Activated CD8-positive, alpha-beta memory T cell treated with anti-CD3 and anti-CD28 coated beads, Interleukin-2, amount 10 ng/mL, durations not matched to agents 7 days and 5 days (primary cell): Measurements from ENCODE around the gene CASTOR1. TPM values are rescaled to one million over a fixed set of nuclear protein-coding genes. Genes with fewer than 3 reads are reported as not detected.
A peak's percentile ranks its signal among the peaks of the same experiment; 100 is the strongest.

Experiments
- ATAC-seq: fragments of 150-1000 bp; cut with Tn5 transposase; one replicate; pipeline ENCODE4 v1.10.0; 2021; ENCODE audit warnings: moderate library complexity
- CTCF ChIA-PET: fragments of 350-600 bp; sonication (Branson Sonifier 250); formaldehyde crosslinking; loops from one replicate; lab custom pipeline; 2021; ENCODE audit warnings: antibody characterized with exemption; lab: Charles Lee
- DNase-seq: peaks from one replicate; pipeline ENCODE4 v3.0.0-alpha.2; 2020
- H3K27ac Mint-ChIP-seq: one replicate; pipeline ENCODE4 v1.8.0; 2021; ENCODE audit warnings: mild to moderate bottlenecking, mixed read lengths
- H3K27me3 Mint-ChIP-seq: one replicate; pipeline ENCODE4 v1.8.0; 2021; ENCODE audit warnings: mixed read lengths
- H3K36me3 Mint-ChIP-seq: one replicate; pipeline ENCODE4 v1.8.0; 2021; ENCODE audit warnings: mild to moderate bottlenecking, mixed read lengths
- H3K4me1 Mint-ChIP-seq: one replicate; pipeline ENCODE4 v1.8.0; 2021; ENCODE audit warnings: mixed read lengths
- H3K4me3 Mint-ChIP-seq: one replicate; pipeline ENCODE4 v1.8.0; 2021; ENCODE audit warnings: mild to moderate bottlenecking, moderate library complexity, mixed read lengths
- H3K9me3 Mint-ChIP-seq: one replicate; pipeline ENCODE4 v1.8.0; 2022; ENCODE audit warnings: low read depth, mixed read lengths
- total RNA-seq, 2 experiments: library from RNA; stranded (reverse); gene quantifications; one replicate each; pipeline ENCODE4 v1.2.3, GENCODE V29; 2021

CASTOR1 gene
- total RNA-seq, 2 experiments from 2014 or later: 8.7 to 10.2 TPM

DNA sequence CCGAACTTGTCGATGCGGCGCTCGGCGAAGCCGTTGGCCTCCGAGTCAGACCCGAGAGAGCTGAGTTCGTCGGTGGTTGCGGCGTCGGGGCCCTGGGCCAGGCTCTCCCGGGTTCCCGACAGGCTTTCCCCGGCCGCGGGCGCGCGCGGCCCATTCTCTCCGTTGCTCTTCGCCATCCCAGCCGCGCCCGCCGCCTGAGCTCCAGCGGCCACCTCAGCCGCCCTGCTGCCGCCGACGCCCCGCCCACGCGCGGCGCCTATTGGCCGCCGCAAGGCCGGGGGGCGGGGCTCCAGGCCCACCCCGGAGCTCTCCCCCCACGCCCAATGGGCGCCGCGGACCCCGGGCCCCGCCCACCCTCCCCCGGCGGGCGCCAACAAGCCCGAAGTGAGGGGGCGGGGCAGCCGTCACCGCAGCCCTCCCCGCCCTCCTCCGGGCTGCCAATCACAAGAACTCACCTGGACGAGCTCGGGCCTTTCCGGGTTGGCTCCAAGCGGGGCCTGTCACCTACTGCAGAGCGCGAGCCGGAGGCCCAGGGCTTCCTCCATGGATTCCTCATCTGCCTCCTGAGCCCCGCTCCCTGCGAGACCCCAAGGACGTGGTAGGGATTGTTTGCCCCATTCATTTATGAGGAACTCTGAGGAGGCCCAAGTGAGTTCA lies 37.5 kb upstream of the CASTOR1 start, which contains the start of gene TBC1D10A:
TBC1D10A (minus strand) TSS at position 236 of the 657 bp plus-strand sequence; CDS start at position 176, 60 bp downstream.
- peak within 1 kb of the TSS; percentile 80 for H3K27ac Mint-ChIP-seq
- ATAC-seq: peak; percentile 90
- no peaks in the 10 kb centered on the region for H3K9me3 Mint-ChIP-seq
- CTCF ChIA-PET: interaction anchor here (0.7 to 7.4 kb wide), 10 partner anchors 13 to 219 kb away, joined by 3 to 81 read pairs (median 4); partner anchors contain the start of gene CASTOR1
- peak within 1 kb of the TSS; percentile 88 for H3K4me3 Mint-ChIP-seq
- no peaks in the 10 kb centered on the region for H3K27me3 Mint-ChIP-seq
- H3K4me1 Mint-ChIP-seq: peaks cover 42% of the 10 kb centered on the region
- H3K36me3 Mint-ChIP-seq: peaks cover 32% of the 10 kb centered on the region
- DNase-seq: peak; percentile 95

DNA sequence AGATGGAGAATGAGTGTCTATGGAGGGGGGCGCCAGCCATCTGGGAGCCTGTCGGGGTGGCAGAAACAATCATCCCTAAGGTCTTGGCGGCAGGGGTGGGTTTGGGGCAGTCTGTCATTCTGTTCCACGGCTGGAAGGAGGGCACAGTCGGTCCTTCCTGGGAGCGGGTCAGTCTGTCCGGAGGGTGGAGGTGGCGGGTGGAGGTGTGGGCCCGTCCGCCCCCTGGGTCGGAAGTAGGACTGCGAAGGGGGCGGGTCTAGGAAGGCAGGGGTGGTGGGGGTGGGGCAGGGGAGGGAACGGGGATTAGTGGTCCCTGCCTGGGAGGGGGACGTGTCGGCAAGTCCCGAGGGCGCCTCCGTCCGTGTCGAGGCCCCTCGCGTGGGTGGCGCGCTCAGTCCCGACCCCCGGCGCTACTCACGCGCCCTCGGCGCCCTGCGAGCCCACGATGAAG lies 37.0 kb upstream of the CASTOR1 start:
- peak; percentile 42 for ATAC-seq
- Mint-ChIP-seq H3K27ac (peak overlapping the region; percentile 80), H3K27me3 (no peaks in the 10 kb centered on the region), H3K9me3 (no peaks in the 10 kb centered on the region), H3K4me1 (peaks cover 45% of the 10 kb centered on the region), H3K4me3 (peak overlapping the region; percentile 88), H3K36me3 (peaks cover 33% of the 10 kb centered on the region)
- DNase-seq: peak; percentile 62
- CTCF ChIA-PET: interaction anchor here (0.7 to 7.4 kb wide), 8 partner anchors 13 to 71 kb away, joined by 3 to 81 read pairs (median 6); partner anchors contain the start of genes CASTOR1 and RNF215

DNA sequence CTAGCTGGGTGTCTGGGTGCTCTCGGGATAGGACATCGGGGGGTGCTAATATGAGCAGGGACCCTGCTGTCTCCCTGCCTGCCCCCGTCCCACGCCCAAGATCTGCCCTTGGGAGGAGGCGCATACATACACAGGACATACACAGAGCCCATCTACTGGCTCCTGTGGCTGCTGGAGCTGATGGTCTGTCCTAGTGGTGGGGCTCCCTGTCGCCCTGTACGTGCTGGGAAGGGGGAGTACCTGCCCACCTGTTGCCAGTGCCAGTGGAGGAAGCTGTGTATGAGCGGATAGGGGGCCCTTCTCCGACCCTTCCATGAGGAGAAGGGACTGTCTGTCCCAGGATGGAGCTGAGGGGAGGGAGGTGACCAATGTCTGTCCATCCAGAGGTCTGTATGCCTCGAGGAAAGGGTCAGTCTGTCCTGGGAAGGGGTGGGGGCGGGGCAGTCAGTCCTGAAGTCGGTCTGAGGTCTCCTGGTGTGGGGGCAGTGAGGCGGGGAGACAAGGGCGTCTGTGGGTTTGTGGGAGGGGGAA lies 36.5 kb upstream of the CASTOR1 start:
- H3K36me3 Mint-ChIP-seq: peaks cover 32% of the 10 kb centered on the region
- CTCF ChIA-PET: interaction anchor here (1.1 to 7.4 kb wide), 4 partner anchors 13 to 62 kb away, joined by 4 to 81 read pairs (median 22); partner anchors contain the start of genes CASTOR1 and RNF215

DNA sequence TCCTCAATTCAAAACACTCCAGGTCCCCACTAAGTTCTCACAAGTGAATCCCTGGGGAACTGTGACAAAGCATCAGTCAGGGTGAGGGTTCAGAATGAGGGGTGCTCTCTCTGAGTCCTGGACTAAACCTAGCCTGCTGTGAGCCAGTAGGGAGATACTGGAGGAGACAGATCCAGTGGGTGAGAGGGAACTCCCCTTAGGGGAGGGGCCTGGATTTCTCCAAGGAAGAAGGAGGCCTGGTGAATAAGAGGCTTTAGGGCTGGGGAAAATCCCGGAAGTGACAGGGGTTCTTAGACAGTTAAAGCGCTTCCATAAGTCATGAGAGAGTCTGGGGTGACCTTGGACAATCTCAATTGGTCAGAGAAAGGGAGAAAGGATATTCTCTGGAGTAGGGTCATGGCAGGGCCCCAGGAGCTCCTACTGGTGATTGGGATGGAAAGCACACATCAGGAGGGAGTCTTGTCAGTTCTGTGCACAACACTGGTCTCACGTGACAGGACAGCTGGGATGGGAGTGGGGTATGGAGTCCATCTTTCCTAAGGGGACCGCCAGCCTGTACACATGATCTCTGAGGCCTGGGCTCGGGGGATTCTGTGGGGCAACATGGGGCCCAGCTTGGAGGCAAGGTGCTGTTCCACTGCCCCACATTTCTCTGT lies 35.9 kb upstream of the CASTOR1 start:
- H3K9me3 Mint-ChIP-seq: no peaks in the 10 kb centered on the region
- peak overlapping the region; percentile 80 for H3K27ac Mint-ChIP-seq
- ATAC-seq: no peak
- DNase-seq: no peak
- H3K27me3 Mint-ChIP-seq: no peaks in the 10 kb centered on the region
- peaks cover 30% of the 10 kb centered on the region for H3K36me3 Mint-ChIP-seq
- peaks cover 49% of the 10 kb centered on the region for H3K4me1 Mint-ChIP-seq
- H3K4me3 Mint-ChIP-seq: peak overlapping the region; percentile 88
- CTCF ChIA-PET: interaction anchor here (0.7 to 7.4 kb wide), 7 partner anchors 12 to 62 kb away, joined by 3 to 81 read pairs (median 4); partner anchors contain the start of genes CASTOR1 and RNF215

More for the DNA sequence above, 36.5 kb upstream of the CASTOR1 start:
- Mint-ChIP-seq H3K4me3 (peak overlapping the region; percentile 88), H3K9me3 (no peaks in the 10 kb centered on the region), H3K27ac (peak overlapping the region; percentile 80), H3K27me3 (no peaks in the 10 kb centered on the region), H3K4me1 (peaks cover 45% of the 10 kb centered on the region)
- DNase-seq (no peak), ATAC-seq (no peak)

DNA sequence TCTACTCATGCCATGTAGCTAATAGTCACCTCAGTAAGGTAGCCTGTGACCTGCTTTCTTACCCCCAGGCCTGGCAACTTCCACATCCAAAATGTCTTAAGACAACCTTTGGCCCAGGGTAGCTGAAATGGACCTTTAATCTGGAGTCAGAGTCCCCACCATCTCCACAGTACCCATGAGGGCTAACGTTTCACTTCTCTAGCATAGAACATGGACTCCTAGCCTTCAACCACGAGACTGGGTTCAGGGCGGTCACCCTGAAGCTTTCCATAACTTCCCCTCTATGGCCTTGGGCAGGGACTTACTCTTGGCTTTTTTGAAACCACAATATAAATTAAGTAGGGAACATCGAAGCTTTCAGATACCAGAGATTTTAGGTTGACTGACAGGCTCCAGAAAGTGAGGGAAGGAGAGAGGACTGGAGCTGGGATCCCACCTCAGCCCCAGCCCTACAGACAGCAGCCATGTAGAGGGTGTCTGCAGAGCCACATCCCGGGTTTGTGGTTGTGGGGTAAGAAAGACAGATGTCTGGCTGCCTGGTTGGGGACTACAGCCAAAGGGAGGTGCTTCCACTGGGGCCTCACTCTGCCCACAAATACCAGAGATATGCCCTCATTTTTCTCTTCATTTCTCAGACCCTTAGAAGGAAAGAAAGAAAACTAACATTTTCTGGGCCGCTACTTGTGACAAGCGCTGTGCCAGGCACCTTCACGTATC lies 34.9 kb upstream of the CASTOR1 start:
- no peaks in the 10 kb centered on the region for H3K9me3 Mint-ChIP-seq
- H3K4me1 Mint-ChIP-seq: peaks cover 51% of the 10 kb centered on the region
- DNase-seq (peak; percentile 87), ATAC-seq (no peak)
- peak overlapping the region; percentile 88 for H3K4me3 Mint-ChIP-seq
- CTCF ChIA-PET: interaction anchor here (0.6 to 7.4 kb wide), 8 partner anchors 11 to 63 kb away, joined by 3 to 81 read pairs (median 4); partner anchors contain the start of genes CASTOR1 and RNF215
- H3K36me3 Mint-ChIP-seq: peaks cover 35% of the 10 kb centered on the region
- H3K27me3 Mint-ChIP-seq: no peaks in the 10 kb centered on the region
- H3K27ac Mint-ChIP-seq: peak overlapping the region; percentile 80

DNA sequence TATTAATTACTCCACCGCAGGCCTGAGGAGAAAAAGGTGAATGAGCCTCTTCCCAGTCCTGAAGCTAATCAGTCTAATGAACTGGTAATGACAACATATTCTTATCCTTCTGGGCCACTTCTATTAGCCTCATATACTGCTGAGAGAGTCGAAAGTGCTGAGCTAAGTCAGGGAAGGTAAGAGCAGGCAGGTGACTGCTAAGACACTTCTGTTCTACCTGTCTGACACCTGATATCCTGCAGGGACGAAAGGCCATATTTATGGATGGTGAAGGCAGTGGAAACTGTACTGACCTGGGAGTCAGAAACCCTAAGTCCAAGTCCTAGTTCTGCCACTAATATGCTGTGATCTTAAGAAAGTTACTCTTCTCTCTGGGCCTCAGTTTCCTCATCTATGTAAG lies 33.9 kb upstream of the CASTOR1 start:
- no peaks in the 10 kb centered on the region for H3K9me3 Mint-ChIP-seq
- H3K27ac Mint-ChIP-seq: no peak overlapping the region
- ATAC-seq (no peak), DNase-seq (no peak)
- H3K4me1 Mint-ChIP-seq: peaks cover 59% of the 10 kb centered on the region
- CTCF ChIA-PET: interaction anchor here (1.8 to 7.4 kb wide), 4 partner anchors 10 to 64 kb away, joined by 4 to 81 read pairs (median 22); partner anchors contain the start of genes CASTOR1 and RNF215
- no peaks in the 10 kb centered on the region for H3K27me3 Mint-ChIP-seq
- H3K4me3 Mint-ChIP-seq: no peak overlapping the region
- H3K36me3 Mint-ChIP-seq: peaks cover 39% of the 10 kb centered on the region

DNA sequence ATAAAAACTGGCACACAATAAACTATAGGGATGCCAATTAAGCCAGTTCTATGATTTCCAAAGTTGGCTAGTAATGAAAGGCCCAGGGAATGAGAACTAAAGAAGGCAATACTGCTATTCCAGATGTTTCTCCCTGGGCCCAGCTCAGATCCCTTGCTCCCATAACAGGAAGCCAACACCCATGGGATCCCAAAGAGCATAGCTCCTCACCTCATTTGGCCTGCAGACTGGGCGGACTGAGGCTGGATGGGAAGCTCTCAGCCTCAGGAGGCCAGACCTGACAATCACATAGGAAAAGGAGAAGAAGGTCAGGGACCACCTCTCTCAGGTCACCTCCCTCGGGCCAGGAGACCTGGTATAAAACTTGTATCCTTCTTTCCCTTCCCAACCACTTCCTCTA lies 32.2 kb upstream of the CASTOR1 start:
- H3K36me3 Mint-ChIP-seq: peaks cover 41% of the 10 kb centered on the region
- H3K27ac Mint-ChIP-seq: no peak overlapping the region

DNA sequence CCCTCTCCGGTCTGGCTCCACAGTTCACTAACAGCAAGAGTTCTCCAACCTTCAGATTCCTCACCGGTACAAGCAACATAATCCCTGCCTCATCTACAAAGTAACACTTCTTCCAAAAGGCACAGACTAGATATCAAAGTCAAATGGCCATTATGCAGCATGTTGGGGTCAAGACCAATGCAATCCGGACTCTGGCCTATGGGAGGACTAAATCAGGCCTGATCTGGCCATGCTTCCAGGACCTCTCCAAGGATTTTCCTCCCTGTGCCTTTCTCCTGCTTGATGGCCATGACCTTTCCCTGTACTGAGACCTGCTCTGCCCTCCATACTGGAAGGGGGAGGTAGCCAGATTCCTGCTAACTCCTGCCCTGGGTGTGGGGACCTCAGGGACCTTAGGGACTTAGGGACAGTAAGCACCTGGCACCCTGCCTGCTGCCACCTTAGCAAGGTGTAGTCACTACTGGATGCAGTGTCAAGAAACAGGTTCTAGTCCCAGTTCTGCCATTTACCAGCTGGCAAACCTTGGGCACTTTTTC lies 30.8 kb upstream of the CASTOR1 start:
- CTCF ChIA-PET: interaction anchor here (1.8 kb wide), 1 partner anchor 31 kb away, joined by 3 read pairs; the partner anchor contains the start of gene CASTOR1
- Mint-ChIP-seq H3K9me3 (no peaks in the 10 kb centered on the region), H3K4me1 (peaks cover 64% of the 10 kb centered on the region), H3K36me3 (peaks cover 42% of the 10 kb centered on the region), H3K27ac (no peak overlapping the region), H3K4me3 (no peak overlapping the region), H3K27me3 (no peaks in the 10 kb centered on the region)
- ATAC-seq (no peak), DNase-seq (no peak)

More for the DNA sequence above, 32.2 kb upstream of the CASTOR1 start:
- peaks cover 58% of the 10 kb centered on the region for H3K4me1 Mint-ChIP-seq
- CTCF ChIA-PET: no interaction called here
- no peaks in the 10 kb centered on the region for H3K27me3 Mint-ChIP-seq
- ATAC-seq (no peak), DNase-seq (no peak)
- H3K9me3 Mint-ChIP-seq: no peaks in the 10 kb centered on the region
- no peak overlapping the region for H3K4me3 Mint-ChIP-seq

DNA sequence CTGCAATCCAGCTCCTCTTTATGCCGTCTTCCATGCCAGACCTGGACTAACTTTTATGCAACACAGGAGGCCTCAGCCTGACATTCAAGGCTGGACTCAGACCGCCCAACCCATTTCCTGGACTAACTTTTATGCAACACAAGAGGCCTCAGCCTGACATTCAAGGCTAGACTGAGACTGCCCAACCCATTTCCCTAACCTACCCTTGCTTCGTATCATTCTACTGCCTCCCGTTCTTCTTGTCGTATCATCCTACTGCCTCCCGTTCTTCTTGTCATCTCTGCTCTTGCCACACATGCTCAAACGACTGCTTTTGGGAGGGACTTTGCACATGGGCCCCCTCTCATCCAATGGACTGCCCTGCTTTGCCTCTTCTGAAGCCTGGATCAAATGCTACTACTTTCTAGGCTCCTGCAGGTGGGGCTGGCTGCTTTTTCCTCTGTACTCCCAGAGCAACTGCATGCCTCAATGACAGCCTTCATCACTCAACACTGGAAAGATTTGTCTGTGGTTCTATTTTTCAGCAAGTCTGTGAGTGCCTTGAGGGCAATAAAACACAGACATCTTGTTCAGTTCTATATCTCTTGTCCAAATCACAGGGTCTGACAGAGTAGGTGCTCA lies 29.6 kb upstream of the CASTOR1 start:
- Mint-ChIP-seq H3K27me3 (no peaks in the 10 kb centered on the region), H3K36me3 (peaks cover 30% of the 10 kb centered on the region)

DNA sequence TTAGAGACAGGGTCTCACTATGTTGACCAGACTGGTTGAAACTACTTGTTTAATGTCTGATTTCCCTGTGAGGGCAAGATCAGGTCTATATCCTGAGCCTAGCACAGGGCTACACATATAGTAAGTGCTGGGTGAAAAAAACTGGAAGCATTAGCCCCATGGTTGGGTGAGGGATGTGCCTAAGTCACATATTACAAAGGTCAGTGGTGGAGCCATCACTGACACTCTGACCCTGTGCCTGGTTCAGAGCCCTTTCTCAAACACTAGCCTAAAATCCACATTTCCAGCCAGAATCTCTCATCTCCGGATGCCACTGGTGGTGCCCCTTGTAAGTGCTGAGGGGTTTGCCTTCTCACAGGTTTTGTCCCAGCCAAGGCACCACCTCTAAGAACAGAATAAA lies 28.5 kb upstream of the CASTOR1 start:
- Mint-ChIP-seq H3K27me3 (no peaks in the 10 kb centered on the region), H3K27ac (no peak overlapping the region), H3K36me3 (peaks cover 24% of the 10 kb centered on the region), H3K4me3 (no peak overlapping the region), H3K9me3 (no peaks in the 10 kb centered on the region), H3K4me1 (peaks cover 64% of the 10 kb centered on the region)
- DNase-seq: no peak
- CTCF ChIA-PET: interaction anchor here (1.6 to 2.0 kb wide), 2 partner anchors 10 to 69 kb away, joined by 4 read pairs; partner anchors contain the start of gene RNF215
- ATAC-seq: no peak

More for the DNA sequence above, 29.6 kb upstream of the CASTOR1 start:
- CTCF ChIA-PET: interaction anchor here (1.8 kb wide), 1 partner anchor 30 kb away, joined by 3 read pairs; the partner anchor contains the start of gene CASTOR1
- Mint-ChIP-seq H3K4me1 (peaks cover 64% of the 10 kb centered on the region), H3K4me3 (no peak overlapping the region), H3K9me3 (no peaks in the 10 kb centered on the region), H3K27ac (no peak overlapping the region)
- ATAC-seq (no peak), DNase-seq (no peak)

DNA sequence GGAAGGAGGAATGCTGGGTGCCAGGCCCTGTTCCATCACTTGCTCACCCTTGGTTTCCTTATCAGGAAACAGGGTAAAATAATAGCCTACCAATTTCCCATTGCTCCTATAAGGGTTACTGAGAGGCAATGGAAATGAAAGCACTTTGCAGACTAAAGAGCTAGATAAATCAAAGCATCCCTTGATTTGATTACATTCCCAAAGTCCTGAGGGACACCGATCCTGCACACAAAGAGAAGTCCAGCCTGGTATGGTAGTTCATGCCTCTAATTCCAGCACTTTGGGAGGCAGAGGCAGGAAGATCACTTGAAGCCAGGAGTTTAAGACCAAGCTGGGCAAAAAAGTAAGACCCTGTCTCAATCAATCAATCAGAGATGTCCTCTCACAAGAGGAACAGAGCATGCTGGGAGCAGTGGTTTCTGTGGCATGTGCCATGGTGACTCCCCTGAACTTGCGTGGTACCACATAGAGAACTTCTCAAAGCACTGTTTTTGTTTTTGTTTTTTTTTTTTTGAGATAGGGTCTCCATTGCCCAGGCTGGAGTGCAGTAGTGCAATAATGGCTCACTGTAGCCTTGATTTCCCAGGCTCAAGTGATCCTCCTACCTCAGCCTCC lies 26.8 kb upstream of the CASTOR1 start:
- Mint-ChIP-seq H3K27ac (no peak overlapping the region), H3K27me3 (no peaks in the 10 kb centered on the region), H3K36me3 (peaks cover 24% of the 10 kb centered on the region), H3K4me1 (peaks cover 74% of the 10 kb centered on the region), H3K4me3 (no peak overlapping the region), H3K9me3 (no peaks in the 10 kb centered on the region)
- CTCF ChIA-PET: interaction anchor here (1.2 to 2.4 kb wide), 3 partner anchors 27 to 71 kb away, joined by 4 to 15 read pairs (median 6); partner anchors contain the start of genes CASTOR1 and RNF215
- DNase-seq: peak; percentile 51
- ATAC-seq: no peak
